ENCODE data around the gene POU2AF3. TPM values are rescaled to one million over a fixed set of nuclear protein-coding genes. Genes with fewer than 3 reads are reported as not detected.

POU2AF3 gene
- total RNA-seq, 4 donors from 2014 or later = 6.0 to 9.6 (median 7.1) TPM

DNA sequence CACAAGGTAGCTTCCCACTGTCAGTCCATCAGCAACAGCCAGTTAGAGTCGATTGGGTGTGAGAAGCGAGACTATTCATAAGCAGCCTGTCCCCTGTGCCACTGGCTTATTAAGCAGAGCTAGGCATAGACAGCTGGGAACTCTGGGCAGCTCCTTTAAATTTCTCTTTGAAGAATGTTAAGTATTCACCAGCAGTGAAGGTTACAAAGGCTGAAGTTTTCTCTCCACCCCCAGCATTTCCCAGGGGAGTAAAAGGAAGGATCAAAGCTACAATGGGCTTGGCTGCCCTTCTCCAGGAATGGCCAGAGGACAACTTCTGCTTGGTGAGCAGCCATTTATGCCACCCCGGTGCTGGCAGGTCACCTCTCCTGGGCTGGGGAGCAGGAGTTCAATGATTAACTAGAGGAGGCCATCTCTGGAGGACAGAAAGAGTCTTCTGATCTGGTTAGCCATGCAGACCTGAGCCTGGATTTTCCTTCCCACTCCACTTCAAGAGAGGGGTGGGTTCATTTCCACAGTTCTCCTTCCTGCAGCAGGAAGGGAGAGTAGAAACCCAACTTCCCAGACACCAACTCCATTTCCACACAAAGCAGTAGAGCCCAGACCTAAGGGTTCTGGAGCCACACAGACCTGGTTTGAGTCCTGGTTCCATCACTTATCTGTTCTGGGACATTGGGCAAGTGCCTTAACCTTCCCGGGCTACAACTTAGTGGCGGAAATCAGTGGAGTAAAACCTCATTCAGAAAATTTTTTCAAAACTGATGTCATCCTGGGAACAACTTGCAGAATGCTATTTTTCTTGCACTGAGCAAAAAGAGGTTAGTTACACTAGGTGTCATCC lies 22.6 kb downstream of the POU2AF3 start:
- no peak for DNase-seq
- no peaks in the 10 kb centered on the region for H3K27me3 ChIP-seq
- H3K4me3 ChIP-seq = no peak overlapping the region
- H3K4me1 ChIP-seq = peaks cover 0 to 5% (median 0%) of the 10 kb centered on the region in 4 donors
- in situ Hi-C loops (cut with MboI; ENCODE audit: low pct_ligation_motif_present in 1 of 4, low pct_unique_long_range_greater_than_20kb in 1 of 4, low sequenced_read_pairs in 3 of 4) = no loop called here
- intact Hi-C loops (cut with DNase I; ENCODE audit: low total_unique reads) = no loop called here
- H3K27ac ChIP-seq = no peak overlapping the region
- no peaks in the 10 kb centered on the region for H3K36me3 ChIP-seq
- 93% methylated on average over 5 of the region's 5 CpGs; no CpG with 5 or more reads in 1 of the 2 donors for WGBS, 2 donors (ENCODE audit: low coverage in 1 of 2)
- TF ChIP-seq EP300 (IDR thresholded peaks at IDR 0.05; ENCODE audit: low read depth) = no peak
- no peak for TF ChIP-seq CTCF (IDR thresholded peaks at IDR 0.05)
- no peak for TF ChIP-seq POLR2AphosphoS5 (IDR thresholded peaks at IDR 0.05)
- no peak for TF ChIP-seq POLR2A (IDR thresholded peaks at IDR 0.05)
- no peaks in the 10 kb centered on the region for H3K9me3 ChIP-seq

DNA sequence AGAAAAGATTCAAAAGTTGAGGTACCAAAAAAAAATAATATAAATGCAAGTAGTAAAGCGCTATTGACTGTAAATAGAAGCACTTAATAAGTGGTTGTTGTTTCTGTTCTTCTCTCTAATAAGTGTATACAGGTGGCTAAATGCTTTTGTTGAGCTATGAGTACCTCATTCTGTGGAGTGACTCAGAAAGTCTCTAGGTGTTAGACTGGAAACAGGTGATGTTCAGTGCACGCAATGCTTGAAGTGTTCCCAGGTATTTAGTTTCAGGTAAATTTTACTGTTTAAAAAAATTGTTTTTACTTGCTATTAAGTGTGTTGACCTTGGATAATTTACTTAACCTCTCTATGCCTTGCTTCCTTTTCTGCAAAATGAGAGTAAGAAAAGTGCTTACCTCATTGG lies 24.2 kb downstream of the POU2AF3 start:
- 92% methylated on average over 2 of the region's 2 CpGs for WGBS, 2 donors (ENCODE audit: low coverage in 1 of 2)
- intact Hi-C loops (cut with DNase I; ENCODE audit: low total_unique reads) (no loop called here), in situ Hi-C loops (cut with MboI; ENCODE audit: low pct_ligation_motif_present in 1 of 4, low pct_unique_long_range_greater_than_20kb in 1 of 4, low sequenced_read_pairs in 3 of 4) (no loop called here)
- Histone ChIP-seq H3K9me3 (no peaks in the 10 kb centered on the region), H3K27ac (no peak overlapping the region), H3K36me3 (no peaks in the 10 kb centered on the region), H3K27me3 (no peaks in the 10 kb centered on the region), H3K4me1 (peaks cover 0 to 5% (median 0%) of the 10 kb centered on the region in 4 donors), H3K4me3 (no peak overlapping the region)
- no peak for DNase-seq
- TF ChIP-seq EP300 (IDR thresholded peaks at IDR 0.05; ENCODE audit: low read depth) (no peak), POLR2AphosphoS5 (IDR thresholded peaks at IDR 0.05) (no peak), CTCF (IDR thresholded peaks at IDR 0.05) (no peak), POLR2A (IDR thresholded peaks at IDR 0.05) (no peak)

DNA sequence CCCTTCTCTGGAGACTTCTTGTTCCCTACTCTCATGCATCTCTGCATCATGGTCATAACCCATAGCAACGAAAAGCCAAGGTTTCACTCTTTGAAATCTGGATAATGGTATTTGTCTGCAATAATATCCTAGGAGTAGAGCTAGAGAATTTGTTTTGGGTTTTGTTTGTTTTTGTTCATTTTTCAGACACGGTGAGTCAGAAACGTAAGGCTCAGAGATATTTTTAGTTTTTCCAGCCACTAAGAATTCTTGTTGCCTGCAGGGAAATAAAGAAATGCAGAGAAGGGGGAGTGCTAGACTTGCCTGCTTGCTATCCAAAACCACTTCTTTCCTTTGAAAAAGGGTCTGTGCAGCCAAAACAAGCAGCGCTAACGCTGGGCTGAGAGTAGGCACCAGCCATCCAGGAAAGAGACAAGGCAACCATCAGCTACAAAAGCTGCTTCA lies 26.0 kb downstream of the POU2AF3 start:
- Histone ChIP-seq H3K9me3 (no peaks in the 10 kb centered on the region), H3K27ac (peak overlapping the region in 1 of 4 donors; percentile 14), H3K27me3 (no peaks in the 10 kb centered on the region), H3K36me3 (no peaks in the 10 kb centered on the region), H3K4me1 (peaks cover 0 to 5% (median 0%) of the 10 kb centered on the region in 4 donors), H3K4me3 (no peak overlapping the region)
- intact Hi-C loops (cut with DNase I; ENCODE audit: low total_unique reads) = no loop called here
- no peak for DNase-seq
- no peak for TF ChIP-seq POLR2A (IDR thresholded peaks at IDR 0.05)
- TF ChIP-seq CTCF (IDR thresholded peaks at IDR 0.05) = no peak
- TF ChIP-seq POLR2AphosphoS5 (IDR thresholded peaks at IDR 0.05) = no peak
- TF ChIP-seq EP300 (IDR thresholded peaks at IDR 0.05; ENCODE audit: low read depth) = no peak
- in situ Hi-C loops (cut with MboI; ENCODE audit: low pct_ligation_motif_present in 1 of 4, low pct_unique_long_range_greater_than_20kb in 1 of 4, low sequenced_read_pairs in 3 of 4) = no loop called here
- WGBS, 2 donors (ENCODE audit: low coverage in 1 of 2) = 63 to 66% methylated on average over 2 to 5 of the region's 5 CpGs

DNA sequence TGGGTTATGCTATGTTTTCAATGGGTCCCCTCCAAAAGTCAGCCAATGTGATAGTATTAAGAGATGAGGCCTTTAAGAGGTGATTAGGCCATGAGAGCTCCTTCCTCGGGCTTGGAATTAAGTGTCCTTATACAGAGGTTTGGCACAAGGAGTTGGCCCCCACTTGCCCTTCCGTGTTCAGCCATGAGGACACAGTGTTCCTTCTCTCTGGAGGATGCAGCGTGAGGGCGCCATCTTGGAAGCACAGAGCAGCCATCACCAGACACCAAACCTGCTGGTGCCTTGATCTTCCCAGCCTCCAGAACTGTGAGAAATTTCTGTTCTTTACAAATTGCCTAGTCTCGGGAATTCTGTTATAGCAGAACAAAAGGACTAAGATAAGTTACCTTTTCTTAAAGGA lies 26.9 kb downstream of the POU2AF3 start:
- H3K27me3 ChIP-seq = no peaks in the 10 kb centered on the region
- intact Hi-C loops (cut with DNase I; ENCODE audit: low total_unique reads) = no loop called here
- in situ Hi-C loops (cut with MboI; ENCODE audit: low pct_ligation_motif_present in 1 of 4, low pct_unique_long_range_greater_than_20kb in 1 of 4, low sequenced_read_pairs in 3 of 4) = no loop called here
- no peak overlapping the region for H3K27ac ChIP-seq
- WGBS, 2 donors (ENCODE audit: low coverage in 1 of 2) = 96% methylated on average over 4 to 5 of the region's 5 CpGs
- no peaks in the 10 kb centered on the region for H3K9me3 ChIP-seq
- H3K4me3 ChIP-seq = no peak overlapping the region
- H3K36me3 ChIP-seq = no peaks in the 10 kb centered on the region
- DNase-seq = no peak
- H3K4me1 ChIP-seq = peaks cover 0 to 13% (median 0%) of the 10 kb centered on the region in 4 donors
- TF ChIP-seq POLR2AphosphoS5 (IDR thresholded peaks at IDR 0.05) (no peak), POLR2A (IDR thresholded peaks at IDR 0.05) (no peak), CTCF (IDR thresholded peaks at IDR 0.05) (no peak), EP300 (IDR thresholded peaks at IDR 0.05; ENCODE audit: low read depth) (no peak)
